Loucy (cell line): ENCODE results near the gene FOXR1.
"Not testable (repeated sequence)": the region's sequence is repeated elsewhere in the genome, so short reads cannot be mapped to it uniquely, and the experiment has no call there.

ENCODE experiments used
- H2AFZ ChIP-seq: fragments of 200-600 bp; sonication (generic); 2 replicates; pipeline ENCODE4 v1.6.0; 2016; ENCODE audit warnings: antibody characterized with exemption, mild to moderate bottlenecking, low read length, moderate library complexity
- H3F3A ChIP-seq: fragments of 200-600 bp; 2 replicates; pipeline ENCODE4 v1.6.0; 2016; ENCODE audit warnings: antibody characterized with exemption, low read depth, mild to moderate bottlenecking
- H3K27me3 ChIP-seq: fragments of 200-600 bp; sonication (generic); 2 replicates; pipeline ENCODE4 v1.6.1; 2014; ENCODE audit warnings: low read length, mild to moderate bottlenecking; ENCODE audit not compliant: insufficient read depth, poor library complexity, severe bottlenecking
- H3K36me3 ChIP-seq: fragments of 200-600 bp; sonication (generic); 2 replicates; pipeline ENCODE4 v1.6.1; 2016; ENCODE audit warnings: low read length; ENCODE audit not compliant: insufficient read depth
- H3K4me1 ChIP-seq: fragments of 200-600 bp; sonication (generic); 2 replicates; pipeline ENCODE4 v1.5.1; 2014; ENCODE audit warnings: low read length, mild to moderate bottlenecking; ENCODE audit not compliant: insufficient read depth, poor library complexity, severe bottlenecking
- H3K4me2 ChIP-seq: fragments of 200-600 bp; sonication (generic); 2 replicates; pipeline ENCODE4 v1.6.0; 2014; ENCODE audit warnings: antibody characterized with exemption, low read length, low read depth, mild to moderate bottlenecking; ENCODE audit not compliant: poor library complexity, severe bottlenecking
- H3K4me3 ChIP-seq: fragments of 200-600 bp; sonication (generic); 2 replicates; pipeline ENCODE4 v1.5.1; 2014; ENCODE audit warnings: low read length, mild to moderate bottlenecking, mixed read lengths; ENCODE audit not compliant: poor library complexity, severe bottlenecking
- H3K79me2 ChIP-seq: fragments of 200-600 bp; sonication (generic); 2 replicates; pipeline ENCODE4 v1.6.1; 2014; ENCODE audit warnings: low read length; ENCODE audit not compliant: insufficient read depth
- H3K9ac ChIP-seq: fragments of 200-600 bp; sonication (generic); 2 replicates; pipeline ENCODE4 v1.6.0; 2014; ENCODE audit warnings: mild to moderate bottlenecking, low read depth, low read length, moderate library complexity; ENCODE audit not compliant: poor library complexity, severe bottlenecking
- H3K9me2 ChIP-seq: fragments of 200-600 bp; sonication (generic); replicated peaks from 2 replicates; pipeline ENCODE4 v1.6.1; 2016; ENCODE audit warnings: low read depth, low read length, mixed read lengths
- H3K9me3 ChIP-seq: fragments of 200-600 bp; sonication (generic); 2 replicates; pipeline ENCODE4 v1.6.1; 2014; ENCODE audit warnings: mild to moderate bottlenecking, antibody characterized with exemption, low read length, low read depth; ENCODE audit not compliant: insufficient read depth
- H4K20me1 ChIP-seq: fragments of 200-600 bp; sonication (generic); 2 replicates; pipeline ENCODE4 v1.6.0; 2014; ENCODE audit warnings: antibody characterized with exemption, low read length, mild to moderate bottlenecking; ENCODE audit not compliant: insufficient read depth, poor library complexity, severe bottlenecking
- EZH2phosphoT487 ChIP-seq: fragments of 200-600 bp; IDR thresholded peaks from 2 replicates; pipeline ENCODE4 v1.6.1; 2018; ENCODE audit warnings: antibody characterized with exemption, mild to moderate bottlenecking, moderate library complexity, borderline replicate concordance
- TF ChIP-seq, protein P1 (sequence below): fragments of 200-600 bp; sonication (generic); conservative IDR thresholded peaks from 2 replicates; pipeline ENCODE4 v1.5.1; 2014; ENCODE audit warnings: mild to moderate bottlenecking, antibody characterized with exemption, low read length

Gene FOXR1

GRCh38 chr11:118980191-118980881 is 8.8 kb downstream of the FOXR1 start:
- no peaks in the 10 kb centered on the region for H3K9me3 ChIP-seq
- no peaks in the 10 kb centered on the region for H3K4me1 ChIP-seq
- H3K9ac ChIP-seq = no peak overlapping the region
- TF ChIP-seq, protein P1, sequence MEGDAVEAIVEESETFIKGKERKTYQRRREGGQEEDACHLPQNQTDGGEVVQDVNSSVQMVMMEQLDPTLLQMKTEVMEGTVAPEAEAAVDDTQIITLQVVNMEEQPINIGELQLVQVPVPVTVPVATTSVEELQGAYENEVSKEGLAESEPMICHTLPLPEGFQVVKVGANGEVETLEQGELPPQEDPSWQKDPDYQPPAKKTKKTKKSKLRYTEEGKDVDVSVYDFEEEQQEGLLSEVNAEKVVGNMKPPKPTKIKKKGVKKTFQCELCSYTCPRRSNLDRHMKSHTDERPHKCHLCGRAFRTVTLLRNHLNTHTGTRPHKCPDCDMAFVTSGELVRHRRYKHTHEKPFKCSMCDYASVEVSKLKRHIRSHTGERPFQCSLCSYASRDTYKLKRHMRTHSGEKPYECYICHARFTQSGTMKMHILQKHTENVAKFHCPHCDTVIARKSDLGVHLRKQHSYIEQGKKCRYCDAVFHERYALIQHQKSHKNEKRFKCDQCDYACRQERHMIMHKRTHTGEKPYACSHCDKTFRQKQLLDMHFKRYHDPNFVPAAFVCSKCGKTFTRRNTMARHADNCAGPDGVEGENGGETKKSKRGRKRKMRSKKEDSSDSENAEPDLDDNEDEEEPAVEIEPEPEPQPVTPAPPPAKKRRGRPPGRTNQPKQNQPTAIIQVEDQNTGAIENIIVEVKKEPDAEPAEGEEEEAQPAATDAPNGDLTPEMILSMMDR = no peak
- TF ChIP-seq EZH2phosphoT487 = no peak
- no peaks in the 10 kb centered on the region for H3K27me3 ChIP-seq
- no peaks in the 10 kb centered on the region for H3F3A ChIP-seq
- H3K4me2 ChIP-seq = no peak overlapping the region
- H2AFZ ChIP-seq = no peak overlapping the region
- no peaks in the 10 kb centered on the region for H3K9me2 ChIP-seq
- H3K4me3 ChIP-seq = no peak overlapping the region
- H4K20me1 ChIP-seq = no peaks in the 10 kb centered on the region
- no peaks in the 10 kb centered on the region for H3K36me3 ChIP-seq
- no peaks in the 10 kb centered on the region for H3K79me2 ChIP-seq

DNA sequence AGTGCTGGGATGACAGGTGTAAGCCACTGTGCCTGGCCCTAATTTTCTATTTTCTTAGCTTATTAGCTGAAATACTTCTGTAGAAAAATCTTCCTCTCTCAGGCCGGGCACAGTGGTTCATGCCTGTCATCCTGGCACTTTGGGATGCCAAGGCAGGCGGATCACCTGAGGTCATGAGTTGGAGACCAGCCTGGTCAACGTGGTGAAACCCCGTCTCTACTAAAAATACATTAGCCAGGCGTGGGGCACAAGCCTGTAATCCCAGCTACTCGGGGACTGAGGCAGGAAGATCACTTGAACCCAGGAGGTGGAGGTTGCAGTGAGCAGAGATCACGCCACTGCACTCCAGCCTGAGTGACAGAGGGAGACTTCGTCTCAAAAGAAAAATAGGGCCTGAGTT is 12.8 kb downstream of the FOXR1 start:
- H2AFZ ChIP-seq, H3K4me3 ChIP-seq, H3K9me3 ChIP-seq, H3K79me2 ChIP-seq, H3K9me2 ChIP-seq, H3K4me1 ChIP-seq, H3K9ac ChIP-seq, H3F3A ChIP-seq, H3K27me3 ChIP-seq, H3K36me3 ChIP-seq, H4K20me1 ChIP-seq, H3K4me2 ChIP-seq: not testable (repeated sequence)

GRCh38 chr11:118984825-118985224 is 13.3 kb downstream of the FOXR1 start:
- TF ChIP-seq, protein P1 = no peak
- no peak for TF ChIP-seq EZH2phosphoT487
- Histone ChIP-seq H3F3A (no peaks in the 10 kb centered on the region), H3K9me2 (no peaks in the 10 kb centered on the region), H3K27me3 (no peaks in the 10 kb centered on the region), H2AFZ (no peak overlapping the region), H4K20me1 (no peaks in the 10 kb centered on the region), H3K9ac (no peak overlapping the region), H3K9me3 (no peaks in the 10 kb centered on the region), H3K4me3 (no peak overlapping the region), H3K36me3 (no peaks in the 10 kb centered on the region), H3K4me1 (no peaks in the 10 kb centered on the region), H3K79me2 (no peaks in the 10 kb centered on the region), H3K4me2 (no peak overlapping the region)

DNA sequence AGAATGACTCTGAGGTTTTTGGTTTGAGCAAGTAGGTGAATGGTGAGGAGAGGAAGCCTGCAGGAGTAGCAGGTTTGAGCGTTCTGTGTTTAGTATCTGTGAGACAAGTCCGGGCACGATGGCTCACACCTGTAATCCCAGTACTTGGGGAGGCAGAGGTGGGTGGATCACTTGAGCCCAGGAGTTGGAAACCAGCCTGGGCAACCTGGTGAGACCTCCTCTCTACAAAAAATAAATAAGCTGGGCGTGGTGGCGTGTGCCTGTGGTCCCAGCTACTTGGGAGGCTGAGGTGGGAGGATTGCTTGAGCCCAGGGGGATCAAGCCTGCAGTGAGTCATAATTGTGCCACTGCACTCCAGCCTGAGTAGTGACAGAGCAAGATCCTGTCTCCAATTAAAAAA is 16.7 kb downstream of the FOXR1 start:
- Histone ChIP-seq H4K20me1 (no peaks in the 10 kb centered on the region), H3K4me2 (no peak overlapping the region), H3K36me3 (no peaks in the 10 kb centered on the region), H3K4me1 (no peaks in the 10 kb centered on the region), H3K9me3 (no peaks in the 10 kb centered on the region), H3K79me2 (no peaks in the 10 kb centered on the region), H3K9ac (no peak overlapping the region), H3F3A (no peaks in the 10 kb centered on the region), H2AFZ (no peak overlapping the region), H3K27me3 (no peaks in the 10 kb centered on the region), H3K9me2 (no peaks in the 10 kb centered on the region), H3K4me3 (no peak overlapping the region)
- TF ChIP-seq, protein P1 = no peak
- TF ChIP-seq EZH2phosphoT487 = no peak

DNA sequence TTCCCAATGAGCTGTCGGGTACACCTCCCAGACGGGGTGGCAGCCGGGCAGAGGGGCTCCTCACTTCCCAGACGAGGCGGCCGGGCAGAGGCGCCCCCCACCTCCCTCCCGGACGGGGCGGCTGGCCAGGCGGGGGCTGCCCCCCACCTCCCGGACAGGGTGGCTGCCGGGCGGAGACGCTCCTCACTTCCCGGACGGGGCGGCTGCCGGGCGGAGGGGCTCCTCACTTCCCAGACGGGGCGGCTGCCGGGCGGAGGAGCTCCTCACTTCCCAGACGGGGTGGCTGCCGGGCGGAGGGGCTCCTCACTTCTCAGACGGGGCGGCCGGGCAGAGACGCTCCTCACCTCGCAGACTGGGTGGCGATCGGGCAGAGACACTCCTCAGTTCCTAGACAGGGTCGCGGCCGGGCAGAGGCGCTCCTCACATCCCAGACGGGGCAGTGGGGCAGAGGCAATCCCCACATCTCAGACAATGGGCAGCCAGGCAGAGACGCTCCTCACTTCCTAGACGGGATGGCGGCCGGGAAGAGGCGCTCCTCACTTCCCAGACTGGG is 20.0 kb downstream of the FOXR1 start:
- not testable (repeated sequence) for H3K36me3 ChIP-seq, H2AFZ ChIP-seq, H3K4me3 ChIP-seq, H3K27me3 ChIP-seq, H3F3A ChIP-seq, H4K20me1 ChIP-seq, H3K4me1 ChIP-seq, H3K9me3 ChIP-seq, H3K9ac ChIP-seq, H3K4me2 ChIP-seq, H3K9me2 ChIP-seq
- H3K79me2 ChIP-seq = peaks cover 10% of the 10 kb centered on the region; the same call in 1 of the 2 replicates
